Measurements from ENCODE around the gene ACKR3. TPM values are rescaled to one million over a fixed set of nuclear protein-coding genes. Genes with fewer than 3 reads are reported as not detected.

The ACKR3 gene
- total and polyA plus RNA-seq, 2 donors, result 7.1 to 13.9 TPM

DNA sequence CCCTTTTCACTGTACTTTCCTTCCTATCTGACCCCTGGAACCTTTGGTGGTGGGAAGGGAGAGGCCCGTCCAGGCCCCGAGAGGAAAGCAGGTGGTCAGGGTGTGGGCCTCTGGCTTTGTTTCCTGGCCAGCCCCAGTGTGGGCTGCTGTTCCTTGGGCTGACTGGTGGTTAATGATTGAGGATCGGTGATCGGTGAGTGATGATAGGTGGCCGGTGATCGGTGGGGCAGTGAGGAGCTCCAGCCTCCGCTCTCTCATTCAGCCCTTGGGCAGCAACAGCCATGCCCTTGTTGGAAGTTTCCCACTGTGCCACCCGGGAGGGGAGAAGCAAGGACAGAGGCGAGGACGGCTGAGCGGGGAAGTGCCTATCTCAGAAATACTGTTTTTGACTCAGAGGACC lies 7.3 kb downstream of the ACKR3 start:
- Histone ChIP-seq H3K4me3 (ENCODE audit: low read length in 2 of 2) (no peak overlapping the region), H3K36me3 (ENCODE audit: control insufficient read depth in 2 of 2, insufficient read depth in 2 of 2, low read length in 1 of 2) (peaks cover 13 to 16% of the 10 kb centered on the region in 2 donors), H3K27me3 (ENCODE audit: control insufficient read depth in 2 of 2, insufficient read depth in 1 of 2, low read length in 1 of 2) (no peaks in the 10 kb centered on the region), H3K27ac (ENCODE audit: low read depth in 1 of 2, low read length in 1 of 2) (no peak overlapping the region), H3K4me1 (ENCODE audit: control insufficient read depth in 2 of 2, insufficient read depth in 2 of 2, low read length in 2 of 2) (peaks cover 0 to 3% of the 10 kb centered on the region in 2 donors), H3K9me3 (ENCODE audit: control insufficient read depth in 2 of 2, insufficient read depth in 1 of 2, low read length in 1 of 2) (peaks cover 0 to 1% of the 10 kb centered on the region in 2 donors)
- WGBS, result 95% methylated on average over 11 of the region's 11 CpGs
- DNase-seq (ENCODE audit: low read depth in 6 of 9, low spot score in 9 of 9), result no peak

DNA sequence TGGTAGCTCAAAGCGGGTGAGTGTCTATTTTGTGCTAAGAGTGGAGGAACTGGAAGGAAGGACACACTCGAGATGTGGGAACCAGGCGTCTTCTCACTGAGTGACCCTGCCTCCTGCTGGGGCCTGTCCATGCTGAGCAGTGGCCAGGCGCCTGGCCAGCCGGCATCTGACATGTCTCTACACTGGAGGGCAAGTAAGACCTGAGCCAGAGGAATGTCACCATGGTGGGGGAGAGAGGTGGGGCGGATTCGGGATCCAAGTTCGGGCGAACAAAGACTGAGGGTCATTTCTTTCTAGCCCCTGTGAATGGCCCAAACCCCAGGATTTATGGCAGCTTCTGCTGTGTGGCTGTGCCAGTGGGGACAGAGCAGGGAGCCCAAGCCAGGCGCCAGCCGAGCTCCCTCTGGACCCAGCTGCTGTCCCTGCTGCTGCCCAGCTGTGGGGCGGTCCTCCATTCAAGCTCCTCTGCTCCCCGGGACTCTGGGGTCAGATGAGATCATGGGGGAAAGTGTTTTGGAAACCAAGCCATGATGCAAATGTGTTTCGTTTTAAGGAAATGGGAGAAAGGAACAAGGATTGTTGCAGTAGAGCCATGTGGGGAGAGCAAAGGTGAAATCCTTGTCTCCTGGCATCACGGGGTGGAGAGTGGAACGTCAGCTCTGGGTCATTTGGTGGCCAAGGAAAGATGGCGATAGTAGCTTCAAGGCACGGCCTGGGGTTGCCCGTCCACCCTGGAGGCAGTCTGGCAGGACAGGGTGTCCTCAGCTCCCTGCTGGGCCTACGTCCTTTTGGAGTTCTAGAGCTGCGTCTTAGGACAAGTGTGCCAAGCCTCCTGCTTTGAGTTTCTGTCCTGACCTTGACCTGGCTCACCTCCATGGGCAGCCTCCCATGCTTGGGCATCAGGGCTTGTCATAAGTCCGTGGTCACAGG lies 8.1 kb downstream of the ACKR3 start:
- Histone ChIP-seq H3K9me3 (ENCODE audit: control insufficient read depth in 2 of 2, insufficient read depth in 1 of 2, low read length in 1 of 2) (peaks cover 0 to 1% of the 10 kb centered on the region in 2 donors), H3K27me3 (ENCODE audit: control insufficient read depth in 2 of 2, insufficient read depth in 1 of 2, low read length in 1 of 2) (no peaks in the 10 kb centered on the region), H3K36me3 (ENCODE audit: control insufficient read depth in 2 of 2, insufficient read depth in 2 of 2, low read length in 1 of 2) (peaks cover 13 to 21% of the 10 kb centered on the region in 2 donors), H3K4me1 (ENCODE audit: control insufficient read depth in 2 of 2, insufficient read depth in 2 of 2, low read length in 2 of 2) (peaks cover 0 to 3% of the 10 kb centered on the region in 2 donors), H3K4me3 (ENCODE audit: low read length in 2 of 2) (no peak overlapping the region), H3K27ac (ENCODE audit: low read depth in 1 of 2, low read length in 1 of 2) (no peak overlapping the region)
- DNase-seq (ENCODE audit: low read depth in 6 of 9, low spot score in 9 of 9), result no peak
- 94% methylated on average over 22 of the region's 22 CpGs for WGBS

DNA sequence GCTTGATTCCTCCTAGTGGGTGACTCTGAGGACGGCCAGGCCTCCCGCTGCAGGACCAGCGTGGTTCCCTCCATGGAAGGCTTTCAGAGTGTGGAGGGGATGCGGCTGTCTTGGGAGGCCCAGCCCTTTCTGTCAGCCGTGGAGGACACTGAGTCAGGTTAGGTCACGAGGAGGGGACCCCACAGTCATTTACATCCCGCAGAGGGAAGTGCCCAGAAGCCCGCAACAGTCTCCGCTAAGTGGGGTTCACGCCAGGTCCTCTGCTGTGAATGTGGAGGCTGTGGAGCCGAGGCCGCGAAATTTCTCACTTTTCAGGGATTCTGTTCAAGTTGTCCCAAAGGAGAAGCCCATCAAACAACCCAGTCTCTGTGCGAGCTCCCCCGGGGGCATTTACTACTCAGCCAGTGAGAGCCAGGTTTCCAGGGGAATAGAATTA lies 8.8 kb downstream of the ACKR3 start:
- H3K27ac ChIP-seq (ENCODE audit: low read depth in 1 of 2, low read length in 1 of 2), result no peak overlapping the region
- no peak for DNase-seq (ENCODE audit: low read depth in 6 of 9, low spot score in 9 of 9)

DNA sequence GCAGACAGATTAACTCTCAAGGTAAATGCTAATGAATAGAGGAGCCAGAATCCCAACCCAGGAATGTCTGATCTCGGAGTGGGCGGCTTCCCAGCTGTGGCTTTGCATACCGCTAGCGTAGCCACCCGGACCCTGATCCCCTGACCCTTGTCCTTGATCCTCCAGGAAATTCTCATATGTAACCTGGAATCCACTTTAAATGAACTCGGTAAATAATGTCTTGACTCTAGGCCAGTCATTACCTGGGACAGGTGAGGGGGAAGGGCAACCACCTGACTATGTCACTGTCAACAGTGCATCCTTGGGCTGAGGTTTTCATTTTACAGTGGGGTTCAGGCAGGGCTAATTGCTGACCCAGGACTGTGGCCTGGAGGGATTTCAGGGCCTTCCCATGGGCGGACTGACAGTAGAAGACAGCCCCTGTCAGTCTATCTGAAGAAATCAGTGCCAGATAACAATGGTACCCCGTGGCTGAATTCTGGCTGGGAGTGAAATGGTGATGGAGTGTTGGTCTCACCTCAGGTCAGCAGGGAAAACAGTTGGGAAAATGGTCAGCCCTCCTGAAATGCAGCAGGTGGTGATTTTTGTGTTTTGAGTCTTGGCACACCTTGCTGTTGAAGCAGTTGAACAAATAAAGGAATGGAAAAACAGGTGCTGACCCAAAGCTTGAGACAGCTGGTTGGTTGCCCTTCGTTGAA lies 9.6 kb downstream of the ACKR3 start:
- H3K36me3 ChIP-seq (ENCODE audit: control insufficient read depth in 2 of 2, insufficient read depth in 2 of 2, low read length in 1 of 2), result peaks cover 13 to 23% of the 10 kb centered on the region in 2 donors

More for the DNA sequence above, 8.8 kb downstream of the ACKR3 start:
- Histone ChIP-seq H3K27me3 (ENCODE audit: control insufficient read depth in 2 of 2, insufficient read depth in 1 of 2, low read length in 1 of 2) (no peaks in the 10 kb centered on the region), H3K9me3 (ENCODE audit: control insufficient read depth in 2 of 2, insufficient read depth in 1 of 2, low read length in 1 of 2) (peaks cover 0 to 1% of the 10 kb centered on the region in 2 donors), H3K4me3 (ENCODE audit: low read length in 2 of 2) (no peak overlapping the region), H3K4me1 (ENCODE audit: control insufficient read depth in 2 of 2, insufficient read depth in 2 of 2, low read length in 2 of 2) (peaks cover 0 to 3% of the 10 kb centered on the region in 2 donors), H3K36me3 (ENCODE audit: control insufficient read depth in 2 of 2, insufficient read depth in 2 of 2, low read length in 1 of 2) (peaks cover 13 to 23% of the 10 kb centered on the region in 2 donors)
- 96% methylated on average over 15 of the region's 15 CpGs for WGBS

DNA sequence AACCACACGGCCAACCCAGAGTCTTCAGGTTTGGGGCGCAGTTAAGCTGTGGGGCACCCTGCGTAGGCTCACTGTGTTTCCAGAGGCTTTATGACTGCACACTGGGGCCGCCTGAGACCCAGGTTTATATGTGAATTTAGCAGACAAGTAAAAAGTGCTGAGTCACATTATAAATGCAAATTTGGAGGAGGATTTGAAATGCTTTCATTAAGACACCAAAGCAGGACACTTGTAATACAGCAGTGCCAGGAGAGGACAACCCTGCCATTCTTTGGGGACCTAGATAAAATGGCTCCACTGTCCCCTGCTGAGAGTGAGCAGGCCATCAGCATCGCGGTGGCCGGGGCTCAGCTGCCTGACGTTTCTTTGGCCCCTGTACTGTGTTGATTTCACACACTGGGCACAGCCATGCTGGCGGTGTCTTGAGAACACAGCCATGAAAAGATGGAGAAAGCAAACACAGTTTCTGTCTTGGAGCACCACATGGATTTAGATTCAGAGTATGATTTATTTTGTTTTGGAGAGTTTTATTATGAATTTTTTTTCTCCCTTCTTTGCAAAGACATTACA lies 10.2 kb downstream of the ACKR3 start:
- no peaks in the 10 kb centered on the region for H3K27me3 ChIP-seq (ENCODE audit: control insufficient read depth in 2 of 2, insufficient read depth in 1 of 2, low read length in 1 of 2)
- peaks cover 0 to 3% of the 10 kb centered on the region in 2 donors for H3K4me1 ChIP-seq (ENCODE audit: control insufficient read depth in 2 of 2, insufficient read depth in 2 of 2, low read length in 2 of 2)
- peaks cover 0 to 1% of the 10 kb centered on the region in 2 donors for H3K9me3 ChIP-seq (ENCODE audit: control insufficient read depth in 2 of 2, insufficient read depth in 1 of 2, low read length in 1 of 2)
- H3K27ac ChIP-seq (ENCODE audit: low read depth in 1 of 2, low read length in 1 of 2), result no peak overlapping the region
- peaks cover 13 to 21% of the 10 kb centered on the region in 2 donors for H3K36me3 ChIP-seq (ENCODE audit: control insufficient read depth in 2 of 2, insufficient read depth in 2 of 2, low read length in 1 of 2)
- no peak for DNase-seq (ENCODE audit: low read depth in 6 of 9, low spot score in 9 of 9)
- H3K4me3 ChIP-seq (ENCODE audit: low read length in 2 of 2), result no peak overlapping the region
- 94% methylated on average over 9 of the region's 9 CpGs for WGBS

More for the DNA sequence above, 9.6 kb downstream of the ACKR3 start:
- Histone ChIP-seq H3K27ac (ENCODE audit: low read depth in 1 of 2, low read length in 1 of 2) (no peak overlapping the region), H3K9me3 (ENCODE audit: control insufficient read depth in 2 of 2, insufficient read depth in 1 of 2, low read length in 1 of 2) (peaks cover 0 to 1% of the 10 kb centered on the region in 2 donors), H3K4me1 (ENCODE audit: control insufficient read depth in 2 of 2, insufficient read depth in 2 of 2, low read length in 2 of 2) (peaks cover 0 to 3% of the 10 kb centered on the region in 2 donors), H3K27me3 (ENCODE audit: control insufficient read depth in 2 of 2, insufficient read depth in 1 of 2, low read length in 1 of 2) (no peaks in the 10 kb centered on the region), H3K4me3 (ENCODE audit: low read length in 2 of 2) (no peak overlapping the region)
- WGBS, result 95% methylated on average over 9 of the region's 9 CpGs
- DNase-seq (ENCODE audit: low read depth in 6 of 9, low spot score in 9 of 9), result no peak

DNA sequence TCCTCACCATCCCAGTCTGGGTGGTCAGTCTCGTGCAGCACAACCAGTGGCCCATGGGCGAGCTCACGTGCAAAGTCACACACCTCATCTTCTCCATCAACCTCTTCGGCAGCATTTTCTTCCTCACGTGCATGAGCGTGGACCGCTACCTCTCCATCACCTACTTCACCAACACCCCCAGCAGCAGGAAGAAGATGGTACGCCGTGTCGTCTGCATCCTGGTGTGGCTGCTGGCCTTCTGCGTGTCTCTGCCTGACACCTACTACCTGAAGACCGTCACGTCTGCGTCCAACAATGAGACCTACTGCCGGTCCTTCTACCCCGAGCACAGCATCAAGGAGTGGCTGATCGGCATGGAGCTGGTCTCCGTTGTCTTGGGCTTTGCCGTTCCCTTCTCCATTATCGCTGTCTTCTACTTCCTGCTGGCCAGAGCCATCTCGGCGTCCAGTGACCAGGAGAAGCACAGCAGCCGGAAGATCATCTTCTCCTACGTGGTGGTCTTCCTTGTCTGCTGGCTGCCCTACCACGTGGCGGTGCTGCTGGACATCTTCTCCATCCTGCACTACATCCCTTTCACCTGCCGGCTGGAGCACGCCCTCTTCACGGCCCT lies 11.2 kb downstream of the ACKR3 start:
- peaks cover 13 to 21% of the 10 kb centered on the region in 2 donors for H3K36me3 ChIP-seq (ENCODE audit: control insufficient read depth in 2 of 2, insufficient read depth in 2 of 2, low read length in 1 of 2)
- DNase-seq (ENCODE audit: low read depth in 6 of 9, low spot score in 9 of 9), result no peak
- peaks cover 0 to 3% of the 10 kb centered on the region in 2 donors for H3K4me1 ChIP-seq (ENCODE audit: control insufficient read depth in 2 of 2, insufficient read depth in 2 of 2, low read length in 2 of 2)
- H3K27ac ChIP-seq (ENCODE audit: low read depth in 1 of 2, low read length in 1 of 2), result no peak overlapping the region
- no peaks in the 10 kb centered on the region for H3K27me3 ChIP-seq (ENCODE audit: control insufficient read depth in 2 of 2, insufficient read depth in 1 of 2, low read length in 1 of 2)
- no peak overlapping the region for H3K4me3 ChIP-seq (ENCODE audit: low read length in 2 of 2)
- WGBS, result 98% methylated on average over 29 of the region's 29 CpGs
- peaks cover 0 to 1% of the 10 kb centered on the region in 2 donors for H3K9me3 ChIP-seq (ENCODE audit: control insufficient read depth in 2 of 2, insufficient read depth in 1 of 2, low read length in 1 of 2)

DNA sequence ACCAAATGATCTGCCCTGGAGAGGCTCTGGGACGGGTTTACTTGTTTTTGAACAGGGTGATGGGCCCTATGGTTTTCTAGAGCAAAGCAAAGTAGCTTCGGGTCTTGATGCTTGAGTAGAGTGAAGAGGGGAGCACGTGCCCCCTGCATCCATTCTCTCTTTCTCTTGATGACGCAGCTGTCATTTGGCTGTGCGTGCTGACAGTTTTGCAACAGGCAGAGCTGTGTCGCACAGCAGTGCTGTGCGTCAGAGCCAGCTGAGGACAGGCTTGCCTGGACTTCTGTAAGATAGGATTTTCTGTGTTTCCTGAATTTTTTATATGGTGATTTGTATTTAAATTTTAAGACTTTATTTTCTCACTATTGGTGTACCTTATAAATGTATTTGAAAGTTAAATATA lies 11.9 kb downstream of the ACKR3 start:
- H3K27me3 ChIP-seq (ENCODE audit: control insufficient read depth in 2 of 2, insufficient read depth in 1 of 2, low read length in 1 of 2), result no peaks in the 10 kb centered on the region
- H3K36me3 ChIP-seq (ENCODE audit: control insufficient read depth in 2 of 2, insufficient read depth in 2 of 2, low read length in 1 of 2), result peaks cover 13 to 21% of the 10 kb centered on the region in 2 donors
- H3K27ac ChIP-seq (ENCODE audit: low read depth in 1 of 2, low read length in 1 of 2), result no peak overlapping the region
- H3K4me3 ChIP-seq (ENCODE audit: low read length in 2 of 2), result no peak overlapping the region
- H3K4me1 ChIP-seq (ENCODE audit: control insufficient read depth in 2 of 2, insufficient read depth in 2 of 2, low read length in 2 of 2), result peaks cover 0 to 3% of the 10 kb centered on the region in 2 donors
- WGBS, result 94% methylated on average over 7 of the region's 7 CpGs
- peaks cover 0 to 1% of the 10 kb centered on the region in 2 donors for H3K9me3 ChIP-seq (ENCODE audit: control insufficient read depth in 2 of 2, insufficient read depth in 1 of 2, low read length in 1 of 2)
- no peak for DNase-seq (ENCODE audit: low read depth in 6 of 9, low spot score in 9 of 9)

DNA sequence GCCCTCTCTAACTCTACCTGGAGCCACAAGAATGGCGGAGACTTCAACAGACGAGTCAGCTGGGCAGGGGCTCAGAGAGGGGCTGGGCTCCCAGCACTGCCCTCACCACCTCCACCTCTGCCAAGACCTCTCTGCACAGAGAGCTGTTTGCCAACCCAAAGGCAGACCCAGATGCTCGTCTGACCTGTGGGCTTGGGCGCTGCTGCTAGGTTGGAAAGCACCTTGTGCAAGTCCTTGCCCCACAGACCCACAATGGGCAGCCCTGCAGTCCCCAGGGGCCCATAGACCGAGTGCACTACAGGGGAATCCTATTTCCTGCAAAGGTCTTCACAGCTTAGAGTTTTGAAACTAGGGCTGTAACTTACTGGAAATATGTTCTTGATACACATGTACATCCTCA lies 13.3 kb downstream of the ACKR3 start:
- Histone ChIP-seq H3K9me3 (ENCODE audit: control insufficient read depth in 2 of 2, insufficient read depth in 1 of 2, low read length in 1 of 2) (no peaks in the 10 kb centered on the region), H3K4me3 (ENCODE audit: low read length in 2 of 2) (no peak overlapping the region), H3K36me3 (ENCODE audit: control insufficient read depth in 2 of 2, insufficient read depth in 2 of 2, low read length in 1 of 2) (peaks cover 13 to 21% of the 10 kb centered on the region in 2 donors), H3K27ac (ENCODE audit: low read depth in 1 of 2, low read length in 1 of 2) (no peak overlapping the region), H3K4me1 (ENCODE audit: control insufficient read depth in 2 of 2, insufficient read depth in 2 of 2, low read length in 2 of 2) (peaks cover 0 to 3% of the 10 kb centered on the region in 2 donors), H3K27me3 (ENCODE audit: control insufficient read depth in 2 of 2, insufficient read depth in 1 of 2, low read length in 1 of 2) (no peaks in the 10 kb centered on the region)
- DNase-seq (ENCODE audit: low read depth in 6 of 9, low spot score in 9 of 9), result no peak
- 95% methylated on average over 5 of the region's 5 CpGs for WGBS

All from thymus (tissue), 11 donors.